ENCODE results near the gene MED27. TPM values are rescaled to one million over a fixed set of nuclear protein-coding genes. Genes with fewer than 3 reads are reported as not detected.

The MED27 gene
- total RNA-seq, 1 donor from 2014 or later = 25.1 TPM

DNA sequence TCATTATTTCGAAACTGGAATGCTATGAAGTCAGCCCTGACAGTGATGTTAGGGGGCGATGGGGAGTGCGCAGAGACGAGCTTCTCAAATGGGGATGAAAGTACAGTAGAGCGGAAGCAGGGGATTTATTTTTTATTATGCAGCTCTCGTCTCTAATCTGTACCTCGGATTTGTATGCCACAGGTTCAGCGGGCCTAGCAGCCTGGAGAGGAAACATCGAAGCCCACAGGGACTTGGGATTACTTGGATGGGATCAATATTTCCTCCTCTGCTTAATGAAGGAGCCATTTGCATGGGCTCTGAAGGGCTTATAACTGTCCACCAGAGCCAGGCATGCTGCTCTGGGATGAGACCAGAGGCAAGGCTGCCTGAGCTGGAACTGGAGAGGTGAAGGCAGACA lies 206.3 kb downstream of the MED27 start:
- H3K9me3 Mint-ChIP-seq (ENCODE audit: low read depth) = no peaks in the 10 kb centered on the region
- no peak overlapping the region for H3K4me3 Mint-ChIP-seq (ENCODE audit: low read depth)
- no peak for DNase-seq (ENCODE audit: low spot score, unreplicated experiment)
- H3K27ac Mint-ChIP-seq = no peak overlapping the region
- H3K4me1 Mint-ChIP-seq (ENCODE audit: low read depth) = no peaks in the 10 kb centered on the region
- TF ChIP-seq CTCF (IDR thresholded peaks at IDR 0.05; ENCODE audit: unreplicated experiment) = no peak
- H3K36me3 Mint-ChIP-seq (ENCODE audit: insufficient read depth) = no peaks in the 10 kb centered on the region
- H3K27me3 Mint-ChIP-seq = no peaks in the 10 kb centered on the region

DNA sequence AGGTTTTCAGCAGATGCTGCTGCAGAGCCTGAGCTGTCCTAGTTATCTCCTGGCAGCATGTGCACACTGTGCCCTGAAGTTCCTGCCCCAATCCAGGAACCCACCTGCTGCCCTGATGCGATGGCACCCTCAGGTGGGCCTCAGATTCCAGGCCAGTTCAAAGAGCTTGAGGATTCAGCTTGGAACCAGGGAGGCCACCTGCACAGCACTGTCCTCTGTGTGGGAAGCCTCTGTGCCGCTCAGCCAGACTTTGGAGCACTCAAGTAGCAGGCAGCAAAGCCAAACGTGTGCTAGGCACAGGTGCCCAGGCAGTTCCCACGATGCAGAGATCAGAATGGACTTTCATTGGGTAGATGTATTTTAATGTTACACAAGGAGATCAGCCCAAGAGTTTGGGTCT lies 207.0 kb downstream of the MED27 start:
- Mint-ChIP-seq H3K27ac (no peak overlapping the region), H3K36me3 (ENCODE audit: insufficient read depth) (no peaks in the 10 kb centered on the region), H3K27me3 (no peaks in the 10 kb centered on the region), H3K4me1 (ENCODE audit: low read depth) (no peaks in the 10 kb centered on the region), H3K4me3 (ENCODE audit: low read depth) (no peak overlapping the region), H3K9me3 (ENCODE audit: low read depth) (no peaks in the 10 kb centered on the region)
- no peak for DNase-seq (ENCODE audit: low spot score, unreplicated experiment)
- no peak for TF ChIP-seq CTCF (IDR thresholded peaks at IDR 0.05; ENCODE audit: unreplicated experiment)

GRCh38 chr9:131872006-131872405 lies 207.7 kb downstream of the MED27 start:
- no peak overlapping the region for H3K27ac Mint-ChIP-seq
- no peak for DNase-seq (ENCODE audit: low spot score, unreplicated experiment)
- no peaks in the 10 kb centered on the region for H3K36me3 Mint-ChIP-seq (ENCODE audit: insufficient read depth)
- no peaks in the 10 kb centered on the region for H3K27me3 Mint-ChIP-seq
- TF ChIP-seq CTCF (IDR thresholded peaks at IDR 0.05; ENCODE audit: unreplicated experiment) = peak; percentile 47
- H3K4me3 Mint-ChIP-seq (ENCODE audit: low read depth) = no peak overlapping the region
- H3K9me3 Mint-ChIP-seq (ENCODE audit: low read depth) = no peaks in the 10 kb centered on the region
- no peaks in the 10 kb centered on the region for H3K4me1 Mint-ChIP-seq (ENCODE audit: low read depth)

- H3K27ac Mint-ChIP-seq = no peak overlapping the region
- H3K27me3 Mint-ChIP-seq = no peaks in the 10 kb centered on the region
- no peaks in the 10 kb centered on the region for H3K9me3 Mint-ChIP-seq (ENCODE audit: low read depth)
- DNase-seq (ENCODE audit: low spot score, unreplicated experiment) = no peak
- no peaks in the 10 kb centered on the region for H3K4me1 Mint-ChIP-seq (ENCODE audit: low read depth)
- TF ChIP-seq CTCF (IDR thresholded peaks at IDR 0.05; ENCODE audit: unreplicated experiment) = no peak
- H3K36me3 Mint-ChIP-seq (ENCODE audit: insufficient read depth) = peaks cover 2% of the 10 kb centered on the region
- H3K4me3 Mint-ChIP-seq (ENCODE audit: low read depth) = no peak overlapping the region
Observed at GRCh38 chr9:131870156-131870555, 209.5 kb downstream of the MED27 start.

DNA sequence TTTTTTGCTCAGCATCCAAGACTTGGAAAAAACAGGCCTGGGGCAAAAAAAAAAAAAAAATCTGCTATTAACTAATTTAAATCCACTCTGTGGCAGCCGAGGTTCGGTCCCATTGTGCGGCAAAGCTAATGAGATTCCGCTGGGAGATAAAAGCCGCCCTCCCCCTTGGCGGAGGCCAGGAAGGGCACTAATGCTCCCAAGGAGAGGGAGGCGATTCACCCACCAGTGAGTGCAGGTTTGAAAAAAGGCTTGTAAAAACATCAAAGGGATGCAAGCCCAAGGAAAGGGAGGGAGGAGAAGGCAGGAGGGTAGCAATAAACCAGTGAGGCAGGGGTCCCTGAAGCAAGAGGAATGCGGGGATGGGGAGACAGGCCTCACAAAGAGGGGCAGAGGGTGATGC lies 210.3 kb downstream of the MED27 start:
- no peak overlapping the region for H3K27ac Mint-ChIP-seq
- no peak for TF ChIP-seq CTCF (IDR thresholded peaks at IDR 0.05; ENCODE audit: unreplicated experiment)
- no peak for DNase-seq (ENCODE audit: low spot score, unreplicated experiment)
- no peaks in the 10 kb centered on the region for H3K27me3 Mint-ChIP-seq
- no peaks in the 10 kb centered on the region for H3K9me3 Mint-ChIP-seq (ENCODE audit: low read depth)
- H3K4me3 Mint-ChIP-seq (ENCODE audit: low read depth) = no peak overlapping the region
- H3K4me1 Mint-ChIP-seq (ENCODE audit: low read depth) = no peaks in the 10 kb centered on the region
- peaks cover 2% of the 10 kb centered on the region for H3K36me3 Mint-ChIP-seq (ENCODE audit: insufficient read depth)

Data from progenitor cell of endocrine pancreas (in vitro differentiated cells).